ENCODE data around the gene CYP27A1. TPM values are rescaled to one million over a fixed set of nuclear protein-coding genes. Genes with fewer than 3 reads are reported as not detected.

The CYP27A1 gene
- total and polyA plus RNA-seq, 9 of the 15 experiments (the other 6 are each of a cell fraction or from before 2014, with no cell fraction given), result 0.20 TPM; not detected in 8

DNA sequence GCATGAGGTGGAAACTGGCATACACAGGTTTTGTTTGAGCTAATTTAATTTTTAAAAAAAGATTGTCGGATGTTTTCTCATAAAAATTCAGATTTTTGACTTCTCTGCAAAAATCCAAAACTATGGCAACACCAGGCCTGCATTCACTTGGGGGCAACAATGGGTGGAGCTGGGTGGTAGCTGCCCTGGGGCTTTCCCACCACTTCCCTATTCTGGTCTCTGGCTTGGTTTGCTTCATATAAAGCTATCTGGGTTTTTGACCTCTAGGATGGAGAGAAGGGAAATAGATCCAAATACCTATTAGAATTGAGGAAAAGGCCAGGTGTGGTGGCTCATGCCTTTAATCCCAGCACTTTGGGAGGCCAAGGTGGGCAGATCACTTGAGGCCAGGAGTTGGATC lies 5.5 kb upstream of the CYP27A1 start:
- no peaks in the 10 kb centered on the region for H3K9me1 ChIP-seq (ENCODE audit: control insufficient read depth, insufficient read depth, low read length)
- H3K36me3 ChIP-seq (ENCODE audit: control insufficient read depth, insufficient read depth, low read length), result no peaks in the 10 kb centered on the region
- peaks cover 4 to 11% of the 10 kb centered on the region in 2 experiments; a peak in 3 of 5 replicates for H3K27me3 ChIP-seq (ENCODE audit: control insufficient read depth in 2 of 2, insufficient read depth in 2 of 2, low read length in 2 of 2)
- ATAC-seq (no peak), FAIRE-seq (no peak), DNase-seq (ENCODE audit: extremely low read depth in 1 of 4, low spot score in 3 of 4) (no peak)
- H3K27ac ChIP-seq (ENCODE audit: extremely low read depth, low read depth, low read length), result no peak overlapping the region
- no peak overlapping the region for H3K4me2 ChIP-seq (ENCODE audit: insufficient read depth, low read length)
- TF ChIP-seq CHD2 (IDR thresholded peaks at IDR 0.05; ENCODE audit: low read depth, low read length), result no peak
- no peak for TF ChIP-seq NCOR1 (IDR thresholded peaks at IDR 0.05)
- no peak for TF ChIP-seq PML (IDR thresholded peaks at IDR 0.05; ENCODE audit: low read length)
- TF ChIP-seq DPF2 (IDR thresholded peaks at IDR 0.05), result no peak
- TF ChIP-seq, protein P1, sequence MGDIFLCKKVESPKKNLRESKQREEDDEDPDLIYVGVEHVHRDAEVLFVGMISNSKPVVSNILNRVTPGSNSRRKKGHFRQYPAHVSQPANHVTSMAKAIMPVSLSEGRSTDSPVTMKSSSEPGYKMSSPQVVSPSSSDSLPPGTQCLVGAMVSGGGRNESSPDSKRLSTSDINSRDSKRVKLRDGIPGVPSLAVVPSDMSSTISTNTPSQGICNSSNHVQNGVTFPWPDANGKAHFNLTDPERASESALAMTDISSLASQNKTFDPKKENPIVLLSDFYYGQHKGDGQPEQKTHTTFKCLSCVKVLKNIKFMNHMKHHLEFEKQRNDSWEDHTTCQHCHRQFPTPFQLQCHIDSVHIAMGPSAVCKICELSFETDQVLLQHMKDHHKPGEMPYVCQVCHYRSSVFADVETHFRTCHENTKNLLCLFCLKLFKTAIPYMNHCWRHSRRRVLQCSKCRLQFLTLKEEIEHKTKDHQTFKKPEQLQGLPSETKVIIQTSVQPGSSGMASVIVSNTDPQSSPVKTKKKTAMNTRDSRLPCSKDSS (IDR thresholded peaks at IDR 0.05; ENCODE audit: low read depth, partially characterized antibody), result no peak
- TF ChIP-seq ZNF707 (CRISPR knock-in tag; conservative IDR thresholded peaks at IDR 0.05), result no peak
- TF ChIP-seq RFX1 (IDR thresholded peaks at IDR 0.05), result no peak
- no peak for TF ChIP-seq STAG1 (CRISPR knock-in tag; IDR thresholded peaks at IDR 0.05; ENCODE audit: borderline replicate concordance)
- no peak for TF ChIP-seq RAD51 (IDR thresholded peaks at IDR 0.05; ENCODE audit: borderline replicate concordance, low read depth)
- TF ChIP-seq SMAD4 (CRISPR knock-in tag; conservative IDR thresholded peaks at IDR 0.05), result no peak
- TF ChIP-seq, protein P2, sequence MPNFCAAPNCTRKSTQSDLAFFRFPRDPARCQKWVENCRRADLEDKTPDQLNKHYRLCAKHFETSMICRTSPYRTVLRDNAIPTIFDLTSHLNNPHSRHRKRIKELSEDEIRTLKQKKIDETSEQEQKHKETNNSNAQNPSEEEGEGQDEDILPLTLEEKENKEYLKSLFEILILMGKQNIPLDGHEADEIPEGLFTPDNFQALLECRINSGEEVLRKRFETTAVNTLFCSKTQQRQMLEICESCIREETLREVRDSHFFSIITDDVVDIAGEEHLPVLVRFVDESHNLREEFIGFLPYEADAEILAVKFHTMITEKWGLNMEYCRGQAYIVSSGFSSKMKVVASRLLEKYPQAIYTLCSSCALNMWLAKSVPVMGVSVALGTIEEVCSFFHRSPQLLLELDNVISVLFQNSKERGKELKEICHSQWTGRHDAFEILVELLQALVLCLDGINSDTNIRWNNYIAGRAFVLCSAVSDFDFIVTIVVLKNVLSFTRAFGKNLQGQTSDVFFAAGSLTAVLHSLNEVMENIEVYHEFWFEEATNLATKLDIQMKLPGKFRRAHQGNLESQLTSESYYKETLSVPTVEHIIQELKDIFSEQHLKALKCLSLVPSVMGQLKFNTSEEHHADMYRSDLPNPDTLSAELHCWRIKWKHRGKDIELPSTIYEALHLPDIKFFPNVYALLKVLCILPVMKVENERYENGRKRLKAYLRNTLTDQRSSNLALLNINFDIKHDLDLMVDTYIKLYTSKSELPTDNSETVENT (CRISPR knock-in tag; IDR thresholded peaks at IDR 0.05), result no peak
- no peak for TF ChIP-seq ZNF408 (CRISPR knock-in tag; IDR thresholded peaks at IDR 0.05; ENCODE audit: low read depth)
- TF ChIP-seq ZNF140 (CRISPR knock-in tag; IDR thresholded peaks at IDR 0.05), result no peak
- TF ChIP-seq THRAP3 (IDR thresholded peaks at IDR 0.05; ENCODE audit: borderline replicate concordance), result no peak
- TF ChIP-seq, protein P3, sequence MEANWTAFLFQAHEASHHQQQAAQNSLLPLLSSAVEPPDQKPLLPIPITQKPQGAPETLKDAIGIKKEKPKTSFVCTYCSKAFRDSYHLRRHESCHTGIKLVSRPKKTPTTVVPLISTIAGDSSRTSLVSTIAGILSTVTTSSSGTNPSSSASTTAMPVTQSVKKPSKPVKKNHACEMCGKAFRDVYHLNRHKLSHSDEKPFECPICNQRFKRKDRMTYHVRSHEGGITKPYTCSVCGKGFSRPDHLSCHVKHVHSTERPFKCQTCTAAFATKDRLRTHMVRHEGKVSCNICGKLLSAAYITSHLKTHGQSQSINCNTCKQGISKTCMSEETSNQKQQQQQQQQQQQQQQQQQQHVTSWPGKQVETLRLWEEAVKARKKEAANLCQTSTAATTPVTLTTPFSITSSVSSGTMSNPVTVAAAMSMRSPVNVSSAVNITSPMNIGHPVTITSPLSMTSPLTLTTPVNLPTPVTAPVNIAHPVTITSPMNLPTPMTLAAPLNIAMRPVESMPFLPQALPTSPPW (CRISPR knock-in tag; IDR thresholded peaks at IDR 0.05), result no peak
- TF ChIP-seq YY1 (IDR thresholded peaks at IDR 0.05; ENCODE audit: borderline replicate concordance in 1 of 3, control insufficient read depth in 1 of 3, extremely low read depth in 1 of 3, insufficient read depth in 3 of 3, insufficient read length in 1 of 3, insufficient replicate concordance in 2 of 3, low read depth in 1 of 3, low read length in 2 of 3), result no peak
- no peak for TF ChIP-seq ZBTB8A (IDR thresholded peaks at IDR 0.05; ENCODE audit: partially characterized antibody)
- intact Hi-C loops (cut with micrococcal nuclease) (no loop called here), in situ Hi-C loops (cut with MboI) (no loop called here)
- H4K20me1 ChIP-seq (replicated peaks; ENCODE audit: control insufficient read depth, insufficient read depth, low read length), result no peaks in the 10 kb centered on the region
- H3K9me3 ChIP-seq (replicated peaks; ENCODE audit: control insufficient read depth, insufficient read depth, low read depth, low read length), result no peaks in the 10 kb centered on the region
- 0% methylated on average over 1 of the region's 1 CpG for WGBS (ENCODE audit: insufficient coverage, low coverage, missing lambda C conversion rate)
- H3K9ac ChIP-seq (ENCODE audit: insufficient read depth in 1 of 2, low read depth in 2 of 2, low read length in 2 of 2), result no peak overlapping the region
- H3K4me3 ChIP-seq, result no peak overlapping the region
- no TSS peak for BruUV-seq (replicated peaks)
- no peak overlapping the region for H2AFZ ChIP-seq (ENCODE audit: low read depth, low read length)
- H3K79me2 ChIP-seq (ENCODE audit: control insufficient read depth, insufficient read depth, low read length), result no peaks in the 10 kb centered on the region
- POLR2A ChIA-PET, result no interaction called here
- H3K4me1 ChIP-seq (replicated peaks in 1 of 2; ENCODE audit: control insufficient read depth in 2 of 2, insufficient read depth in 2 of 2, low read length in 2 of 2), result peaks cover 0 to under 1% of the 10 kb centered on the region in 2 experiments; a peak in 1 of 5 replicates
- CTCF ChIA-PET (ENCODE audit: low intra/inter-chr PET ratio), result no interaction called here

Data from K562 (cell line).